ENCODE data around the gene TMEM248. TPM values are rescaled to one million over a fixed set of nuclear protein-coding genes. Genes with fewer than 3 reads are reported as not detected.

The TMEM248 gene
- total RNA-seq, 1 experiment from 2014 or later = 60.4 TPM

GRCh38 chr7:66953044-66953427 lies 32.0 kb downstream of the TMEM248 start (continued):
- TF ChIP-seq E2F4 (CRISPR knock-in tag; IDR thresholded peaks at IDR 0.05; ENCODE audit: borderline replicate concordance, low read depth) (no peak), GTF2I (CRISPR knock-in tag; conservative IDR thresholded peaks at IDR 0.05) (no peak), TCF7 (CRISPR knock-in tag; IDR thresholded peaks at IDR 0.05; ENCODE audit: low read depth) (no peak), ZNF219 (CRISPR knock-in tag; IDR thresholded peaks at IDR 0.05; ENCODE audit: borderline replicate concordance) (no peak), NR1H2 (CRISPR knock-in tag; IDR thresholded peaks at IDR 0.05) (no peak)
- TF ChIP-seq, protein P1, sequence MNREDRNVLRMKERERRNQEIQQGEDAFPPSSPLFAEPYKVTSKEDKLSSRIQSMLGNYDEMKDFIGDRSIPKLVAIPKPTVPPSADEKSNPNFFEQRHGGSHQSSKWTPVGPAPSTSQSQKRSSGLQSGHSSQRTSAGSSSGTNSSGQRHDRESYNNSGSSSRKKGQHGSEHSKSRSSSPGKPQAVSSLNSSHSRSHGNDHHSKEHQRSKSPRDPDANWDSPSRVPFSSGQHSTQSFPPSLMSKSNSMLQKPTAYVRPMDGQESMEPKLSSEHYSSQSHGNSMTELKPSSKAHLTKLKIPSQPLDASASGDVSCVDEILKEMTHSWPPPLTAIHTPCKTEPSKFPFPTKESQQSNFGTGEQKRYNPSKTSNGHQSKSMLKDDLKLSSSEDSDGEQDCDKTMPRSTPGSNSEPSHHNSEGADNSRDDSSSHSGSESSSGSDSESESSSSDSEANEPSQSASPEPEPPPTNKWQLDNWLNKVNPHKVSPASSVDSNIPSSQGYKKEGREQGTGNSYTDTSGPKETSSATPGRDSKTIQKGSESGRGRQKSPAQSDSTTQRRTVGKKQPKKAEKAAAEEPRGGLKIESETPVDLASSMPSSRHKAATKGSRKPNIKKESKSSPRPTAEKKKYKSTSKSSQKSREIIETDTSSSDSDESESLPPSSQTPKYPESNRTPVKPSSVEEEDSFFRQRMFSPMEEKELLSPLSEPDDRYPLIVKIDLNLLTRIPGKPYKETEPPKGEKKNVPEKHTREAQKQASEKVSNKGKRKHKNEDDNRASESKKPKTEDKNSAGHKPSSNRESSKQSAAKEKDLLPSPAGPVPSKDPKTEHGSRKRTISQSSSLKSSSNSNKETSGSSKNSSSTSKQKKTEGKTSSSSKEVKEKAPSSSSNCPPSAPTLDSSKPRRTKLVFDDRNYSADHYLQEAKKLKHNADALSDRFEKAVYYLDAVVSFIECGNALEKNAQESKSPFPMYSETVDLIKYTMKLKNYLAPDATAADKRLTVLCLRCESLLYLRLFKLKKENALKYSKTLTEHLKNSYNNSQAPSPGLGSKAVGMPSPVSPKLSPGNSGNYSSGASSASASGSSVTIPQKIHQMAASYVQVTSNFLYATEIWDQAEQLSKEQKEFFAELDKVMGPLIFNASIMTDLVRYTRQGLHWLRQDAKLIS (CRISPR knock-in tag; IDR thresholded peaks at IDR 0.05; ENCODE audit: borderline replicate concordance) = no peak

DNA sequence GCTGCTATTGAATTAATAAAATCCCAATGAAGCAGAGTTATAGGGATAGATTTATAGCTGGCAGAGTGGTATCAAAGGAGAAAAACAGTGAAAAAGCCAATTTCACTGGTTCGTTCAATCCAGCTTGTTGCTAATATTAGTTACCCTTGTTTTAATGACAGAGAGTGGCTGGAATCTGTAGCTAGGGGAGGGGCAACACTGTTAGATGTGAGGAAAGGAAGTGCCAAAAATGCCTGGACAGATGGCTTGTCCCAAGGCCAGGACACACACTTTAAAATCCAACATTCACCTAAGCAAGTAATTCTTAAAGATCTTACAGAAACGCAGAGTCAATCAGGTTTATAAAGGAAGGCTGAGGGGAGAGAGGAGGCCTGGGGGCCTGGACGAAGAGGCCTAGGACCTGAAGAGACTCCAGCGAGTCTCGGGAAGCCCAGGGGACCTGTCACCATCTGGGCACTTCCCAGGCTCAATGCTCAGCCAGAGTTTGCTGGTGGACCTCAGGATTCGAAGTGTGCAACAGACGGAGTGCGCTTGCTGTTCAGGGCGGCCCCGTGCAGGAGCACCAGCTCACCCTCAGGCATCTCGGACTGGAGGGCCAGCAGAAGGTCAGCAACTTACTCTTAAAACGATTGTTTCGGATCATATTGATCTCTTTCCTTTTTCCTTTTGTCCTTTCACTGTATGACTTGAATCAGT lies 36.7 kb downstream of the TMEM248 start:
- H3K27me3 Mint-ChIP-seq (ENCODE audit: low read depth) = no peaks in the 10 kb centered on the region
- no peaks in the 10 kb centered on the region for H3K4me1 Mint-ChIP-seq
- no peak overlapping the region for H3K4me3 Mint-ChIP-seq
- peaks cover 26% of the 10 kb centered on the region for H3K36me3 Mint-ChIP-seq
- DNase-seq (ENCODE audit: low spot score) (no peak), ATAC-seq (no peak)
- TF ChIP-seq ZNF671 (CRISPR knock-in tag; IDR thresholded peaks at IDR 0.05) = no peak
- TF ChIP-seq GTF2I (CRISPR knock-in tag; conservative IDR thresholded peaks at IDR 0.05) = no peak
- TF ChIP-seq FOXP1 (CRISPR knock-in tag; IDR thresholded peaks at IDR 0.05; ENCODE audit: borderline replicate concordance) = no peak
- TF ChIP-seq JAZF1 (CRISPR knock-in tag; IDR thresholded peaks at IDR 0.05) = no peak
- TF ChIP-seq USF1 (CRISPR knock-in tag; IDR thresholded peaks at IDR 0.05) = no peak
- TF ChIP-seq E2F4 (CRISPR knock-in tag; IDR thresholded peaks at IDR 0.05; ENCODE audit: borderline replicate concordance, low read depth) = no peak
- TF ChIP-seq ZNF263 (CRISPR knock-in tag; IDR thresholded peaks at IDR 0.05; ENCODE audit: low read depth) = no peak
- TF ChIP-seq IRF2 (CRISPR knock-in tag; IDR thresholded peaks at IDR 0.05; ENCODE audit: borderline replicate concordance, low read depth) = no peak
- no peak for TF ChIP-seq OVOL2 (CRISPR knock-in tag; IDR thresholded peaks at IDR 0.05; ENCODE audit: borderline replicate concordance)
- TF ChIP-seq, protein P2, sequence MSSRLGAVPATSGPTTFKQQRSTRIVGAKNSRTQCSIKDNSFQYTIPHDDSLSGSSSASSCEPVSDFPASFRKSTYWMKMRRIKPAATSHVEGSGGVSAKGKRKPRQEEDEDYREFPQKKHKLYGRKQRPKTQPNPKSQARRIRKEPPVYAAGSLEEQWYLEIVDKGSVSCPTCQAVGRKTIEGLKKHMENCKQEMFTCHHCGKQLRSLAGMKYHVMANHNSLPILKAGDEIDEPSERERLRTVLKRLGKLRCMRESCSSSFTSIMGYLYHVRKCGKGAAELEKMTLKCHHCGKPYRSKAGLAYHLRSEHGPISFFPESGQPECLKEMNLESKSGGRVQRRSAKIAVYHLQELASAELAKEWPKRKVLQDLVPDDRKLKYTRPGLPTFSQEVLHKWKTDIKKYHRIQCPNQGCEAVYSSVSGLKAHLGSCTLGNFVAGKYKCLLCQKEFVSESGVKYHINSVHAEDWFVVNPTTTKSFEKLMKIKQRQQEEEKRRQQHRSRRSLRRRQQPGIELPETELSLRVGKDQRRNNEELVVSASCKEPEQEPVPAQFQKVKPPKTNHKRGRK (CRISPR knock-in tag; IDR thresholded peaks at IDR 0.05; ENCODE audit: borderline replicate concordance) = no peak
- no peak for TF ChIP-seq TEAD1 (CRISPR knock-in tag; IDR thresholded peaks at IDR 0.05)
- no peaks in the 10 kb centered on the region for H3K9me3 Mint-ChIP-seq
- CTCF ChIA-PET = interaction anchor here (0.5 to 1.1 kb wide), 2 partner anchors 53 to 499 kb away, joined by 3 read pairs; no protein-coding TSS in a partner anchor
- H3K27ac Mint-ChIP-seq = no peak overlapping the region
- POLR2A ChIA-PET = interaction anchor here (1.0 kb wide), 1 partner anchor 10 kb away, joined by 3 read pairs; no protein-coding TSS in a partner anchor
